Renal cortical epithelial cell (primary cell): ENCODE data around the gene DLG2. TPM values are rescaled to one million over a fixed set of nuclear protein-coding genes. Genes with fewer than 3 reads are reported as not detected.
A peak's percentile ranks its signal among the peaks of the same experiment; 100 is the strongest.
"Not testable (repeated sequence)": the region's sequence is repeated elsewhere in the genome, so short reads cannot be mapped to it uniquely, and the experiment has no call there.

Experiments
- DNase-seq: peaks from one replicate; pipeline ENCODE4 v3.0.0-alpha.2; 2011; ENCODE audit warnings: low read depth
- total RNA-seq: library from RNA; depleted of rRNA; stranded (reverse); fragments of >200 nt; gene quantifications from 2 replicates; pipeline ENCODE4 v1.2.3, GENCODE V29; 2014

DLG2 gene
- total RNA-seq, 1 donor from 2014 or later, result 0.85 TPM

GRCh38 chr11:84383576-84383975 is 1243.6 kb downstream of the DLG2 start:
- no peak for DNase-seq

- DNase-seq, result no peak
Observed at GRCh38 chr11:84381666-84382065, 1245.5 kb downstream of the DLG2 start.

GRCh38 chr11:84372381-84372950 is 1254.7 kb downstream of the DLG2 start:
- DNase-seq, result no peak

- DNase-seq, result no peak
Observed at GRCh38 chr11:84358034-84358433, 1269.1 kb downstream of the DLG2 start.

- DNase-seq, result no peak
Observed at GRCh38 chr11:84355911-84356310, 1271.2 kb downstream of the DLG2 start.

- no peak for DNase-seq
Observed at GRCh38 chr11:84345597-84345996, 1281.5 kb downstream of the DLG2 start.

- DNase-seq, result no peak
Observed at GRCh38 chr11:84345027-84345426, 1282.1 kb downstream of the DLG2 start.

- DNase-seq, result no peak
Observed at GRCh38 chr11:84339796-84340195, 1287.3 kb downstream of the DLG2 start.

- no peak for DNase-seq
Observed at GRCh38 chr11:84333221-84333620, 1293.9 kb downstream of the DLG2 start.

- no peak for DNase-seq
Observed at GRCh38 chr11:84322211-84322610, 1304.9 kb downstream of the DLG2 start.

GRCh38 chr11:84319863-84320262 is 1307.3 kb downstream of the DLG2 start:
- DNase-seq, result no peak

- DNase-seq, result peak; percentile 20
Observed at GRCh38 chr11:84316866-84317555, 1310.1 kb downstream of the DLG2 start.

GRCh38 chr11:84313830-84314359 is 1313.2 kb downstream of the DLG2 start:
- DNase-seq, result no peak

- no peak for DNase-seq
Observed at GRCh38 chr11:84310268-84310667, 1316.9 kb downstream of the DLG2 start.

GRCh38 chr11:84308491-84308890 is 1318.7 kb downstream of the DLG2 start:
- not testable (repeated sequence) for DNase-seq

GRCh38 chr11:84300092-84300491 is 1327.1 kb downstream of the DLG2 start:
- DNase-seq, result no peak

GRCh38 chr11:84297570-84297969 is 1329.6 kb downstream of the DLG2 start:
- no peak for DNase-seq

GRCh38 chr11:84295815-84296214 is 1331.3 kb downstream of the DLG2 start:
- DNase-seq, result no peak

- no peak for DNase-seq
Observed at GRCh38 chr11:84292955-84293354, 1334.2 kb downstream of the DLG2 start.

- peak; percentile 3 for DNase-seq
Observed at GRCh38 chr11:84292006-84292405, 1335.1 kb downstream of the DLG2 start.

GRCh38 chr11:84290647-84291046 is 1336.5 kb downstream of the DLG2 start:
- peak; percentile 69 for DNase-seq

- peak; percentile 90 for DNase-seq
Observed at GRCh38 chr11:84289381-84289906, 1337.7 kb downstream of the DLG2 start.

GRCh38 chr11:84273541-84273940 is 1353.6 kb downstream of the DLG2 start:
- no peak for DNase-seq
